ENCODE measurements around the gene GBE1.

- TF ChIP-seq CEBPB (IDR thresholded peaks at IDR 0.05) (no peak), REST (IDR thresholded peaks at IDR 0.05; ENCODE audit: low read depth) (no peak), TAF1 (IDR thresholded peaks at IDR 0.05; ENCODE audit: low read depth) (no peak), EP300 (IDR thresholded peaks at IDR 0.05; ENCODE audit: borderline replicate concordance) (no peak), CREB1 (IDR thresholded peaks at IDR 0.05; ENCODE audit: low read depth) (no peak), ZBTB7A (IDR thresholded peaks at IDR 0.05; ENCODE audit: low read depth) (no peak), RAD21 (IDR thresholded peaks at IDR 0.05; ENCODE audit: low read depth) (no peak), FOXM1 (IDR thresholded peaks at IDR 0.05; ENCODE audit: borderline replicate concordance, low read depth) (no peak), TCF12 (IDR thresholded peaks at IDR 0.05; ENCODE audit: low read depth) (no peak)
- TF ChIP-seq, protein P1, sequence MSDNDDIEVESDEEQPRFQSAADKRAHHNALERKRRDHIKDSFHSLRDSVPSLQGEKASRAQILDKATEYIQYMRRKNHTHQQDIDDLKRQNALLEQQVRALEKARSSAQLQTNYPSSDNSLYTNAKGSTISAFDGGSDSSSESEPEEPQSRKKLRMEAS (IDR thresholded peaks at IDR 0.05): no peak
These were observed 84.6 kb downstream of the GBE1 start for GRCh38 chr3:81676706-81677456.

Measured in Ishikawa (cell line).